ENCODE measurements around the gene SSBP2.

Gene SSBP2

GRCh38 chr5:81383867-81384266, 367.0 kb downstream of the SSBP2 start:
- TF ChIP-seq, protein P1, sequence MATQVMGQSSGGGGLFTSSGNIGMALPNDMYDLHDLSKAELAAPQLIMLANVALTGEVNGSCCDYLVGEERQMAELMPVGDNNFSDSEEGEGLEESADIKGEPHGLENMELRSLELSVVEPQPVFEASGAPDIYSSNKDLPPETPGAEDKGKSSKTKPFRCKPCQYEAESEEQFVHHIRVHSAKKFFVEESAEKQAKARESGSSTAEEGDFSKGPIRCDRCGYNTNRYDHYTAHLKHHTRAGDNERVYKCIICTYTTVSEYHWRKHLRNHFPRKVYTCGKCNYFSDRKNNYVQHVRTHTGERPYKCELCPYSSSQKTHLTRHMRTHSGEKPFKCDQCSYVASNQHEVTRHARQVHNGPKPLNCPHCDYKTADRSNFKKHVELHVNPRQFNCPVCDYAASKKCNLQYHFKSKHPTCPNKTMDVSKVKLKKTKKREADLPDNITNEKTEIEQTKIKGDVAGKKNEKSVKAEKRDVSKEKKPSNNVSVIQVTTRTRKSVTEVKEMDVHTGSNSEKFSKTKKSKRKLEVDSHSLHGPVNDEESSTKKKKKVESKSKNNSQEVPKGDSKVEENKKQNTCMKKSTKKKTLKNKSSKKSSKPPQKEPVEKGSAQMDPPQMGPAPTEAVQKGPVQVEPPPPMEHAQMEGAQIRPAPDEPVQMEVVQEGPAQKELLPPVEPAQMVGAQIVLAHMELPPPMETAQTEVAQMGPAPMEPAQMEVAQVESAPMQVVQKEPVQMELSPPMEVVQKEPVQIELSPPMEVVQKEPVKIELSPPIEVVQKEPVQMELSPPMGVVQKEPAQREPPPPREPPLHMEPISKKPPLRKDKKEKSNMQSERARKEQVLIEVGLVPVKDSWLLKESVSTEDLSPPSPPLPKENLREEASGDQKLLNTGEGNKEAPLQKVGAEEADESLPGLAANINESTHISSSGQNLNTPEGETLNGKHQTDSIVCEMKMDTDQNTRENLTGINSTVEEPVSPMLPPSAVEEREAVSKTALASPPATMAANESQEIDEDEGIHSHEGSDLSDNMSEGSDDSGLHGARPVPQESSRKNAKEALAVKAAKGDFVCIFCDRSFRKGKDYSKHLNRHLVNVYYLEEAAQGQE (IDR thresholded peaks at IDR 0.05; ENCODE audit: insufficient read depth in 1 of 2, low read depth in 2 of 2, low read length in 2 of 2) = no peak
- TF ChIP-seq POLR2AphosphoS5 (IDR thresholded peaks at IDR 0.05; ENCODE audit: low read depth, low read length) (no peak), TAF1 (IDR thresholded peaks at IDR 0.05; ENCODE audit: borderline replicate concordance, insufficient read depth, low read length) (no peak), SIN3A (IDR thresholded peaks at IDR 0.05; ENCODE audit: borderline replicate concordance, insufficient read depth, low read length) (no peak), FOXP2 (optimal IDR thresholded peaks at IDR 0.05; ENCODE audit: borderline replicate concordance, extremely low read depth, extremely low read length, insufficient read depth) (no peak)

DNA sequence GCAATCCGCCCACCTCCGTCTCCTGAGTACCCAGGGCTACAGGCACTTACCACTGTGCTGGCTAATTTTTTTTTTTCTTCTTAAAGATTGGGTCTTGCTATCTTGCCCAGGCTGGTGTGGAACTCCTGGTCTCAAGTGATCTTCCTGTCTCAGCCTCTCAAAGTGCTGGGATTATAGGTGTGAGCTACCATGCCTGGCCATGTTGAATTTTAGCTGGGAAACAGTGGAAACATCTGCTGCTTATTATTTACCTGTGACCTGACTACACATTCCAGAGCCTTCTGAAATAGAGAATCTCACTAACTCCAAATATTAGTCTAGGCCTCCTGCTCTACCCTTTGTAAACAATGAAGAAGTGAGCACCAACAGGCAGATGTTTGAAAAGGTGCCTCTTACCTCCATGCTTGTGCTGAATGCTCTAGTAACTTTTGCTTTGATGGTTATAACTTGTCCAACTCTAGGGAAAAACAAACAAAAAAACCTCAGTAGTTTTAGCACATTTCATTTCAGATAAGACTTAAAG, 379.5 kb downstream of the SSBP2 start:
- TF ChIP-seq FOXP2 (optimal IDR thresholded peaks at IDR 0.05; ENCODE audit: borderline replicate concordance, extremely low read depth, extremely low read length, insufficient read depth) (no peak), SIN3A (IDR thresholded peaks at IDR 0.05; ENCODE audit: borderline replicate concordance, insufficient read depth, low read length) (no peak), TAF1 (IDR thresholded peaks at IDR 0.05; ENCODE audit: borderline replicate concordance, insufficient read depth, low read length) (no peak), POLR2AphosphoS5 (IDR thresholded peaks at IDR 0.05; ENCODE audit: low read depth, low read length) (no peak)
- TF ChIP-seq, protein P1 (IDR thresholded peaks at IDR 0.05; ENCODE audit: insufficient read depth in 1 of 2, low read depth in 2 of 2, low read length in 2 of 2) = no peak

- no peak for TF ChIP-seq TAF1 (IDR thresholded peaks at IDR 0.05; ENCODE audit: borderline replicate concordance, insufficient read depth, low read length)
- TF ChIP-seq, protein P1 (IDR thresholded peaks at IDR 0.05; ENCODE audit: insufficient read depth in 1 of 2, low read depth in 2 of 2, low read length in 2 of 2) = no peak
- TF ChIP-seq FOXP2 (optimal IDR thresholded peaks at IDR 0.05; ENCODE audit: borderline replicate concordance, extremely low read depth, extremely low read length, insufficient read depth) = no peak
- no peak for TF ChIP-seq POLR2AphosphoS5 (IDR thresholded peaks at IDR 0.05; ENCODE audit: low read depth, low read length)
- TF ChIP-seq SIN3A (IDR thresholded peaks at IDR 0.05; ENCODE audit: borderline replicate concordance, insufficient read depth, low read length) = no peak
Observed at GRCh38 chr5:81370912-81371311, 380.0 kb downstream of the SSBP2 start.

GRCh38 chr5:81365541-81365940, 385.4 kb downstream of the SSBP2 start:
- TF ChIP-seq SIN3A (IDR thresholded peaks at IDR 0.05; ENCODE audit: borderline replicate concordance, insufficient read depth, low read length) = no peak
- TF ChIP-seq, protein P1 (IDR thresholded peaks at IDR 0.05; ENCODE audit: insufficient read depth in 1 of 2, low read depth in 2 of 2, low read length in 2 of 2) = no peak
- no peak for TF ChIP-seq TAF1 (IDR thresholded peaks at IDR 0.05; ENCODE audit: borderline replicate concordance, insufficient read depth, low read length)
- TF ChIP-seq POLR2AphosphoS5 (IDR thresholded peaks at IDR 0.05; ENCODE audit: low read depth, low read length) = no peak
- TF ChIP-seq FOXP2 (optimal IDR thresholded peaks at IDR 0.05; ENCODE audit: borderline replicate concordance, extremely low read depth, extremely low read length, insufficient read depth) = no peak

Measured in PFSK-1 (cell line).